ENCODE results near the gene COX7A1.

DNA sequence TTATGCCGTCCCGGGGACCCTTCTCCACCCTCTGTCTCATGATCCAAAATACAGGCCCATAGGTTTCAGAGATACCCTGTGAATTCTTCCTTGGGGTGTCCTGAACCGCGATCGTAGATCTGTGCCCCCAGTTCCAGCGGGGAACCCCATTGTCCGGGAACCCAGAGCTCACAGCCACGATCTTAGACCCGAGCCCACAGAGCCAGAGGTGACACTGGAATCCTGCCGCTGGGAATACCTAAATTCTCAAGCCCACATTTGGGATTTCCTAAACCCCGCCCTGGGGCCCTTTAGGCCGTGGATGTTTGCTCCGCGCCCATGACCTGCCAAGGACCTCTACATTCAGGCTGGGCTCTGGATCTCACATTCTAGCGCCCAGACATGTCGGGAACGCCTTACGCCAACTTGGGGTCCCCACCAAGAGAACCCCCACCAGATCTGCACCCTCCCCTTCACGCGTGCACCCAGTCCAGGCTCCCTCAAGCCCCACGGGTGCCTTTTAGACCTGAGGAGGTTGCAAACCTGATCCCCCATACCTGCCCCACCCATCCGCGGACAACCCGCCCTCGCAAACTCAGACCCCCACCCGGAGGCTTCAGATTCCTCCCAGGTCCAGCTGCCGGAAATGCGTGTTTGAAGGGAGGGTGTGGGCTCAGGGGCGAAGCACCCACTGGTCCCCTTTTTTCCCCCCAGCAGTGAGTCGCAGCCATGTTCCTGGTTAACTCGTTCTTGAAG, 11.8 kb downstream of the COX7A1 start:
- no peak for TF ChIP-seq EZH2 (IDR thresholded peaks at IDR 0.05; ENCODE audit: borderline replicate concordance, low read depth, low read length, poor library complexity, severe bottlenecking)
- TF ChIP-seq, protein P1, sequence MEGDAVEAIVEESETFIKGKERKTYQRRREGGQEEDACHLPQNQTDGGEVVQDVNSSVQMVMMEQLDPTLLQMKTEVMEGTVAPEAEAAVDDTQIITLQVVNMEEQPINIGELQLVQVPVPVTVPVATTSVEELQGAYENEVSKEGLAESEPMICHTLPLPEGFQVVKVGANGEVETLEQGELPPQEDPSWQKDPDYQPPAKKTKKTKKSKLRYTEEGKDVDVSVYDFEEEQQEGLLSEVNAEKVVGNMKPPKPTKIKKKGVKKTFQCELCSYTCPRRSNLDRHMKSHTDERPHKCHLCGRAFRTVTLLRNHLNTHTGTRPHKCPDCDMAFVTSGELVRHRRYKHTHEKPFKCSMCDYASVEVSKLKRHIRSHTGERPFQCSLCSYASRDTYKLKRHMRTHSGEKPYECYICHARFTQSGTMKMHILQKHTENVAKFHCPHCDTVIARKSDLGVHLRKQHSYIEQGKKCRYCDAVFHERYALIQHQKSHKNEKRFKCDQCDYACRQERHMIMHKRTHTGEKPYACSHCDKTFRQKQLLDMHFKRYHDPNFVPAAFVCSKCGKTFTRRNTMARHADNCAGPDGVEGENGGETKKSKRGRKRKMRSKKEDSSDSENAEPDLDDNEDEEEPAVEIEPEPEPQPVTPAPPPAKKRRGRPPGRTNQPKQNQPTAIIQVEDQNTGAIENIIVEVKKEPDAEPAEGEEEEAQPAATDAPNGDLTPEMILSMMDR (conservative IDR thresholded peaks at IDR 0.05; ENCODE audit: low read depth, low read length), result no peak
